Mucosa of descending colon (tissue), 3 donors: ENCODE data around the gene CNOT1. TPM values are rescaled to one million over a fixed set of nuclear protein-coding genes. Genes with fewer than 3 reads are reported as not detected.

Experiments
- ATAC-seq: fragments of 200-7000 bp; cut with Tn5 transposase; one replicate; pipeline ENCODE4 v1.9.1; 2020; ENCODE audit warnings: mild to moderate bottlenecking, moderate library complexity
- DNase-seq, 3 donors: peaks; one replicate each; pipeline ENCODE4 v3.0.0-alpha.2; 2020
- H3K36me3 ChIP-seq: fragments of 200-600 bp; one replicate; pipeline ENCODE4 v1.8.0; 2021; ENCODE audit warnings: low read depth, mild to moderate bottlenecking
- H3K4me1 ChIP-seq: fragments of 200-600 bp; one replicate; pipeline ENCODE4 v1.8.0; 2021; ENCODE audit warnings: low read depth, mild to moderate bottlenecking
- H3K4me3 ChIP-seq: fragments of 200-600 bp; one replicate; pipeline ENCODE4 v1.8.0; 2021; ENCODE audit warnings: mild to moderate bottlenecking
- H3K9me3 ChIP-seq: fragments of 200-600 bp; one replicate; pipeline ENCODE4 v1.8.0; 2021; ENCODE audit warnings: mild to moderate bottlenecking
- intact Hi-C, 2 donors: fragments of 100-400 bp; cut with DNase I in 1 of 2; cut with micrococcal nuclease in 1 of 2; formaldehyde crosslinking; loops; one replicate each; pipeline versions ENCODE4 v1.11.0 to v1.11.1; 2022; cut with DNase I, micrococcal nuclease
- total RNA-seq, 3 donors: library from RNA; stranded (reverse); fragmentation: NEBNext Ultra II Directional in 2 of 3; extraction: Animal tissue kit (Norgen Biotek cat#: 25700) in 2 of 3; gene quantifications; one replicate each; pipeline versions ENCODE4 v1.2.1 to v1.2.4, GENCODE V29; 2021 to 2023
- TF ChIP-seq, protein P1 (sequence below): fragments of 200-600 bp; IDR thresholded peaks from one replicate; pipeline ENCODE4 v1.8.0; 2022; ENCODE audit warnings: antibody characterized with exemption, mild to moderate bottlenecking
- donor health status: DM: no; HTN: no; CAD: no; lungs with moderate emphysema.
- donor health status: DM: no; HTN: no; CAD: no.
- donor health status: DM: no; HTN: yes; CAD: no.

CNOT1 gene
- total RNA-seq, 3 donors from 2014 or later: 194 to 239 (median 230) TPM

DNA sequence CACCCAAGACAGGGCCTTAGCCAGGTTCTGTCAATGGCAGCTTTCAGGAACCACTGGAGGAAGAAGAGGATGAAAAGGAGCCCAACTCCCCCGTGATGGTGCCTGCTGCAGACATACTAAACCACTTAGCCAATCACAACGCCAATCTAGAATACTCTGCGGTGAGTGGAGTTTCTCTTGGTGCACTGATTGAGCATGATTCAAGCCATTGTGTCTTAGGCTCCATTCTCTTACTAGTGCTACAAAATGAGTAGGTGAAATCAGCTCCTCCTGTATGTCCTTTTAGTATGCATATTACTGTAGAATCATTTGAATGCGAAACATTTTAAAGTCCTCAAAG is 112.9 kb downstream of the CNOT1 start:
- intact Hi-C loops: no loop called here
- Histone ChIP-seq H3K4me1 (peaks cover 19% of the 10 kb centered on the region), H3K36me3 (peaks cover 18% of the 10 kb centered on the region), H3K9me3 (no peaks in the 10 kb centered on the region), H3K4me3 (no peak overlapping the region)
- no peak for DNase-seq
- TF ChIP-seq, protein P1, sequence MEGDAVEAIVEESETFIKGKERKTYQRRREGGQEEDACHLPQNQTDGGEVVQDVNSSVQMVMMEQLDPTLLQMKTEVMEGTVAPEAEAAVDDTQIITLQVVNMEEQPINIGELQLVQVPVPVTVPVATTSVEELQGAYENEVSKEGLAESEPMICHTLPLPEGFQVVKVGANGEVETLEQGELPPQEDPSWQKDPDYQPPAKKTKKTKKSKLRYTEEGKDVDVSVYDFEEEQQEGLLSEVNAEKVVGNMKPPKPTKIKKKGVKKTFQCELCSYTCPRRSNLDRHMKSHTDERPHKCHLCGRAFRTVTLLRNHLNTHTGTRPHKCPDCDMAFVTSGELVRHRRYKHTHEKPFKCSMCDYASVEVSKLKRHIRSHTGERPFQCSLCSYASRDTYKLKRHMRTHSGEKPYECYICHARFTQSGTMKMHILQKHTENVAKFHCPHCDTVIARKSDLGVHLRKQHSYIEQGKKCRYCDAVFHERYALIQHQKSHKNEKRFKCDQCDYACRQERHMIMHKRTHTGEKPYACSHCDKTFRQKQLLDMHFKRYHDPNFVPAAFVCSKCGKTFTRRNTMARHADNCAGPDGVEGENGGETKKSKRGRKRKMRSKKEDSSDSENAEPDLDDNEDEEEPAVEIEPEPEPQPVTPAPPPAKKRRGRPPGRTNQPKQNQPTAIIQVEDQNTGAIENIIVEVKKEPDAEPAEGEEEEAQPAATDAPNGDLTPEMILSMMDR: no peak
- ATAC-seq: no peak

DNA sequence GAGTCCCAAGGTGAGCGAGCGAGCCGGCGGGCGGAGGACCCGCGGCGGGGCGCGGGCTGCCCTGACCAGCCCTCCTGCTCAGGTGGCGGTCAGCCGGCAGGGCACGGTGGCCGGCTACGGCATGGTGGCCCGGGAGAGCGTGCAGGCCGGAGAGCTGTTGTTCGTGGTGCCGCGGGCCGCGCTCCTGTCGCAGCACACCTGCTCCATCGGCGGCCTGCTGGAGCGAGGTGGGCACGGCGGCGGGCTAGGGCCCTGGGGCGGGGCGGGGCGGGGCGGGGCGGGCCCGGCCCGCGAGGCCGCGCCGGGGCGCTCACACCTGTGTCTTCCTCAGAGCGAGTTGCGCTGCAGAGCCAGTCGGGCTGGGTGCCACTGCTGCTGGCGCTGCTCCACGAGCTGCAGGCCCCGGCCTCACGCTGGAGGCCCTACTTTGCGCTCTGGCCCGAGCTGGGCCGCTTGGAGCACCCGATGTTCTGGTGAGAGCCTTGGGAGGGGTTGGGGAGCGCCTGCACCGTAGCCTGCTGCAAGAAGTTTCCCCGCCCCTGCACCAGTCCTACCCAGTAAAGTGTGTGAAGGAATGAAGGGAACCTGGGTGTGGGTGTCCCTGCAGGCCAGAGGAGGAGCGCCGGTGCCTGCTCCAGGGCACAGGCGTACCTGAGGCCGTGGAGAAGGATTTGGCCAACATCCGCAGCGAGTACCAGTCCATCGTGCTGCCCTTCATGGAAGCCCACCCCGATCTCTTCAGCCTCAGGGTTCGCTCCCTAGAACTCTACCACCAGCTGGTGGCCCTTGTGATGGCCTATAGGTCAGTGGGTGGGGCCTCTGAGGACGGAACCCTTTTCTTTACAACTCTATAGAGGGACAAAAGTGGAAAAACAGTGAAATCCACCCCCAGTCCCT is 113.5 kb downstream of the CNOT1 start:
- intact Hi-C loops: no loop called here
- Histone ChIP-seq H3K4me1 (peaks cover 19% of the 10 kb centered on the region), H3K4me3 (peak overlapping the region; percentile 56), H3K36me3 (peaks cover 15% of the 10 kb centered on the region), H3K9me3 (no peaks in the 10 kb centered on the region)
- peak; percentile 84 for ATAC-seq
- DNase-seq: peak; percentile 67 to 84 (median 80)
- TF ChIP-seq, protein P1: no peak

DNA sequence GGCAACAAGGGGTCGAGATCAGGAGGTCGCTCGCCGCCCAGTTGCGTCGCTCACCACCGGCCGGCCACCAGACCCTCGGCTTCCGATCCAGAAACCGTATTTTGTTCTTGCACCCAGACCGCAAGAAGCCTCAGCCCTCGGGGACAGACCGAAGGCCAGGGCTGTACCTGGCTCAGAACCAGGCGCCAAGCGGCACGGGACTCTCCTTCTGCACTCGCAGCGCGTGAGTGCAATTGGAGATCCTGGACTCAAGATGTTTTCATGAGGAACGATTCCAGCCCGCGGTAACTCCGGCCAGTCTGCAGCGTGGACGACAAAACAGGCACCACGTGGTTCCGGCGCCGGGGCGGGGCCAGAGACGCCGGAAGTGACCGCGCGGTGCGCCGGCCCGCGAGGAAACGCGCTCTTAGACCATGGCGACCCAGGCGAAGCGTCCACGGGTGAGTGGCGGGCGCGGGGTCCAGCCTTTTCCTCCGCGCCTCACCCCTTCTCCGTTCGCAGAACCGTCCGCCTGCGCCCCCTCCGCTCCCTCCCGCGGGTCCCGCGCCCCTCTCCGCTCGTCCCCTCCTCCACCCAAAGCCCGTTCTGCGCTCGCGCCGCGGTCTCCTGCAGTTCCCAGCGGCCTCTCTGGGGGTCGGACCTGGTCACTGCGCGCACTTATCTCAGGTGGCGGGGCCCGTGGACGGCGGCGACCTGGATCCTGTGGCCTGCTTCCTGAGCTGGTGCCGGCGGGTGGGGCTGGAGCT is 114.3 kb downstream of the CNOT1 start, which contains the start of gene SETD6:
SETD6 (plus strand) TSS at position 393 of the 746 bp plus-strand sequence; CDS start at position 414, 21 bp downstream.
- DNase-seq: peak; percentile 92
- TF ChIP-seq, protein P1: no peak
- Histone ChIP-seq H3K9me3 (no peaks in the 10 kb centered on the region), H3K4me3 (peak within 1 kb of the TSS; percentile 56), H3K4me1 (peaks cover 19% of the 10 kb centered on the region), H3K36me3 (peaks cover 9% of the 10 kb centered on the region)
- ATAC-seq: peak; percentile 90
- intact Hi-C loops: no loop called here

DNA sequence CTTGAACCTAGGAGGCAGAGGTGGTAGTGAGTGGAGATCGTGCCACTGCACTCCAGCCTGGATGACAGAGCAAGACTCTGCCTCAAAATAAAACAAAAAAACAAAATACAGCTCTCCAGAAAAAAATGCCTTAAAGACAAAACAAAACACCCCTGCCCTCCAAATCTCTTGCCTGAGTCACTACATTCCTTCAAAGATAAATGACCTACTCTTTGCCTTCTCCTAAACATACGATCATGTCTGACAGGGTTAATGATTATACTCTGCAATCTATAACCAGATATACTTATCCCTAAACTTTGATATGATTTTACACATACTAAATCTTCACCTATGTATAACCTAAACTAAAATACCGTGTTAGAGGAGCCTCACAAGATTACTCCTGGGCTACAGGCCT is 115.8 kb downstream of the CNOT1 start:
- DNase-seq (no peak), ATAC-seq (no peak)
- H3K9me3 ChIP-seq: no peaks in the 10 kb centered on the region
- TF ChIP-seq, protein P1: no peak
- intact Hi-C loops: no loop called here
- H3K4me1 ChIP-seq: peaks cover 19% of the 10 kb centered on the region
- H3K36me3 ChIP-seq: peaks cover 5% of the 10 kb centered on the region
- H3K4me3 ChIP-seq: no peak overlapping the region

DNA sequence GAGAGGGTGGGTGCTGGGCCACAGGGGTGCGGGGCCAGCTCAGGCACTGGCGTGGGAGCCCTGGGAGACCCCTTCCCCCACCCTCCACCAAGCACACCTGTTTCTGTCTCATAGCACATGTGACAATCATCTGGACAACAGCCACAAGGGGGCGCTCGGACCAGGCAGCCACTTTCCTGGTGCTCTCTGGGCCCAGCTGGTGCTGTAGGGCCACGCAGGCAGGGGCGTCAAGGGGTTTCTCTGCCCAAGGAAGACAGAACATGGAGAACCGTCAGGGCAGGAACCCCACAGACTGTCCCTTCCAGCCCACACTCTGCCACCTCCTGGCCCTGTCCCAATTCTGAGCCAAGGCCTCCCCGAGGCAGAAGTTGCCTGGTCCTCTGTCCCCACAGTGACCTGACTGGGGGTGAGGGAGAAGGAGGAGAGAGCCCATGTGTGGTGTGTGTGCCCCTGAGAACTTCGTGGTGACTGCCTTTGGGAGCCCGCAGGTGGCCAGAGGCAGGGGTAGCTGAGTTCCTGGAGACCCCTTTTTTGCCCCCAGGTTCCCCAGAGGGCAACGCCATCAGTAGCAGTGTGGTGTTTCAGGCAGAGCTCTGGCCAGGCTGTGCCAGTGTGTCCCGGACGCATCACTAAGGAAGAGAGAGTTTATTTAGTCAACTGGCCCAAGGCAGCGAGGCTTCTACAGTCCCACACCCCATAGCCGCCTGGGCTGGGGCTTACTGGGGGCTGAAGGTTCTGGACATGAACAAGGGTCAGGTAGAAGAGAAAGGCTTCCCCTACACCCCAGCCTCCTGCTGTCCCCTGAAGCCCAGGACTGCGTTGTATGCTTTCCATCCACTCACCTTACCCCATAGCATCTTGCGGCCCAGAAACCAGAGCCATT is 117.5 kb downstream of the CNOT1 start:
- H3K4me3 ChIP-seq: no peak overlapping the region
- intact Hi-C loops: no loop called here
- DNase-seq: peak; percentile 79 to 92 (median 85)
- TF ChIP-seq, protein P1: peak; percentile 57
- H3K9me3 ChIP-seq: no peaks in the 10 kb centered on the region
- H3K36me3 ChIP-seq: no peaks in the 10 kb centered on the region
- ATAC-seq: peak; percentile 23
- H3K4me1 ChIP-seq: peaks cover 15% of the 10 kb centered on the region
